HepG2 (cell line): ENCODE data around the gene ADGRL2.

Experiments used
- CHD2 ChIP-seq: IDR thresholded peaks from 2 replicates; pipeline ENCODE4 v1.6.1; 2011; ENCODE audit warnings: low read depth, low read length, improper control_type of control experiment
- CREM ChIP-seq, 2 experiments: sonication (generic) in 1 of 2; formaldehyde crosslinking in 1 of 2; IDR thresholded peaks; 2 replicates each; pipeline versions ENCODE4 v1.4.0 to v1.6.1; 2016 to 2020; ENCODE audit warnings: antibody characterized with exemption in 1 of 2, mild to moderate bottlenecking in 1 of 2, missing genetic modification reagents in 1 of 2
- NFE2L2 ChIP-seq: fragments of 150-350 bp; IDR thresholded peaks from 2 replicates; pipeline ENCODE4 v1.6.1; 2014; ENCODE audit warnings: low read length
- PHF20 ChIP-seq: sonication (generic); formaldehyde crosslinking; IDR thresholded peaks from 2 replicates; pipeline ENCODE4 v1.5.0; 2020; ENCODE audit warnings: mild to moderate bottlenecking, missing genetic modification reagents
- POGK ChIP-seq: sonication (generic); formaldehyde crosslinking; conservative IDR thresholded peaks from 2 replicates; pipeline ENCODE4 v1.8.0; 2022; ENCODE audit warnings: mild to moderate bottlenecking, moderate library complexity, missing genetic modification reagents
- SRSF9 ChIP-seq: fragments of 200-400 bp; formaldehyde crosslinking; IDR thresholded peaks from 2 replicates; pipeline ENCODE4 v1.6.1; 2018; ENCODE audit warnings: borderline replicate concordance, mild to moderate bottlenecking, low read depth, low read length; ENCODE audit not compliant: insufficient read depth, poor library complexity, severe bottlenecking
- TF ChIP-seq, protein P1 (sequence below): sonication (generic); formaldehyde crosslinking; IDR thresholded peaks from 2 replicates; pipeline ENCODE4 v1.5.1; 2020; ENCODE audit warnings: mild to moderate bottlenecking, missing genetic modification reagents, moderate library complexity

DNA sequence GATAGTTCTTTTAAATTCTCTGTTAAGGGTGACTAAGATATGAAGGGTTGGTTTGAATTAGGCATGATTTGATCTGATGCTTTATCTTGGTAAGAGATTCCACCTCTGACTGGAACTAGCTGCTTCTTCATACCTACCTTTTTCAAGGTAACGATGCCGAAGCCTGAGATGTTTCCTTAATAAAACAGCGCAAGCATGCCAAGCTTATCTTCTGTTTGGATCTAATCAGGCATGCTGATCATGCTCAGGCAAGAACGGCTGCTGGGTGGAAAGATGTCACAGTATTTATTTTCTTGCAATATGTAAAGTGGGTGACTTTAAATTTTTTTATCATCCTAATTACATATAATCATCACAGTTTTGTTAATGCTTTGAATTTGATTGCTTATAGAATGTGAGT, 148.7 kb downstream of the ADGRL2 start:
- no peak for TF ChIP-seq CHD2
- no peak for TF ChIP-seq SRSF9
- TF ChIP-seq, protein P1, sequence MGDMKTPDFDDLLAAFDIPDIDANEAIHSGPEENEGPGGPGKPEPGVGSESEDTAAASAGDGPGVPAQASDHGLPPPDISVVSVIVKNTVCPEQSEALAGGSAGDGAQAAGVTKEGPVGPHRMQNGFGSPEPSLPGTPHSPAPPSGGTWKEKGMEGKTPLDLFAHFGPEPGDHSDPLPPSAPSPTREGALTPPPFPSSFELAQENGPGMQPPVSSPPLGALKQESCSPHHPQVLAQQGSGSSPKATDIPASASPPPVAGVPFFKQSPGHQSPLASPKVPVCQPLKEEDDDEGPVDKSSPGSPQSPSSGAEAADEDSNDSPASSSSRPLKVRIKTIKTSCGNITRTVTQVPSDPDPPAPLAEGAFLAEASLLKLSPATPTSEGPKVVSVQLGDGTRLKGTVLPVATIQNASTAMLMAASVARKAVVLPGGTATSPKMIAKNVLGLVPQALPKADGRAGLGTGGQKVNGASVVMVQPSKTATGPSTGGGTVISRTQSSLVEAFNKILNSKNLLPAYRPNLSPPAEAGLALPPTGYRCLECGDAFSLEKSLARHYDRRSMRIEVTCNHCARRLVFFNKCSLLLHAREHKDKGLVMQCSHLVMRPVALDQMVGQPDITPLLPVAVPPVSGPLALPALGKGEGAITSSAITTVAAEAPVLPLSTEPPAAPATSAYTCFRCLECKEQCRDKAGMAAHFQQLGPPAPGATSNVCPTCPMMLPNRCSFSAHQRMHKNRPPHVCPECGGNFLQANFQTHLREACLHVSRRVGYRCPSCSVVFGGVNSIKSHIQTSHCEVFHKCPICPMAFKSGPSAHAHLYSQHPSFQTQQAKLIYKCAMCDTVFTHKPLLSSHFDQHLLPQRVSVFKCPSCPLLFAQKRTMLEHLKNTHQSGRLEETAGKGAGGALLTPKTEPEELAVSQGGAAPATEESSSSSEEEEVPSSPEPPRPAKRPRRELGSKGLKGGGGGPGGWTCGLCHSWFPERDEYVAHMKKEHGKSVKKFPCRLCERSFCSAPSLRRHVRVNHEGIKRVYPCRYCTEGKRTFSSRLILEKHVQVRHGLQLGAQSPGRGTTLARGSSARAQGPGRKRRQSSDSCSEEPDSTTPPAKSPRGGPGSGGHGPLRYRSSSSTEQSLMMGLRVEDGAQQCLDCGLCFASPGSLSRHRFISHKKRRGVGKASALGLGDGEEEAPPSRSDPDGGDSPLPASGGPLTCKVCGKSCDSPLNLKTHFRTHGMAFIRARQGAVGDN (CRISPR knock-in tag): no peak
- TF ChIP-seq NFE2L2: no peak
- no peak for TF ChIP-seq POGK (CRISPR knock-in tag)
- no peak for TF ChIP-seq PHF20 (CRISPR knock-in tag)
- no peak for TF ChIP-seq CREM (IDR thresholded peaks at IDR 0.05)
- TF ChIP-seq CREM (CRISPR knock-in tag; IDR thresholded peaks at IDR 0.05): no peak
